ENCODE data around the gene NREP.
"Not testable (repeated sequence)": the region's sequence is repeated elsewhere in the genome, so short reads cannot be mapped to it uniquely, and the experiment has no call there.

The NREP gene

DNA sequence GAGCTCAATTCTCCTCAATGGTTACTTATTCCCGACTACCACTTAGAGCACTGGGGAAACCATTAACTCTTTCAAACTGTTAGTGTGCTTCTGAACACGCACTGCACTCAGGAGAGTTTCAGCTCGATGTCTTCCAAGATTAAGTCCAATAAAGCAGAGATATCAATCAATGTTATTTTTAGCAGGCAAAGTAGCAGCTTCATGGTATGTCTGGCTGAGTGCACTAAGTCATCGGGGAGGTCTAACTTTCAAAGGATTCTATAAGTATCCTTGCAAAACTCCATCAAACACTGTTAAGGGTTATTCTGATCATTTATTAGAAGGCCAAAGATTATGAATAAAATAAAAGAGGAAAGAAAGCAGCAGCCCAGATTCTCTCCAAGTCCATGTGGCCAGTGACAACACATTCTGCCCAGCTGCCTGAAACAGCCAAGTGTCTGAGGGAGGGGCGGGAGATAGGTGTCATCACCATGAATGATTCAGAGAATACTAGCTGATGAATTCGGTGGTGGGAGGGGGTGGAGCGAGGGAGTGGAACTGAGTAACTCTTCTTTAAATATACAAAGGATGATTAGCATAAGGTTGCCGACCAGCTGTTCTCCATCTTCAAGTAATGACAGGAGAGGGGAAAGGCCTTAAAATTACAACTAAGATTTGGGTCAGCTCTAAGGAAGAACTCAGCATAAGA, 21.3 kb downstream of the NREP start:
- DNase-seq: no peak

DNA sequence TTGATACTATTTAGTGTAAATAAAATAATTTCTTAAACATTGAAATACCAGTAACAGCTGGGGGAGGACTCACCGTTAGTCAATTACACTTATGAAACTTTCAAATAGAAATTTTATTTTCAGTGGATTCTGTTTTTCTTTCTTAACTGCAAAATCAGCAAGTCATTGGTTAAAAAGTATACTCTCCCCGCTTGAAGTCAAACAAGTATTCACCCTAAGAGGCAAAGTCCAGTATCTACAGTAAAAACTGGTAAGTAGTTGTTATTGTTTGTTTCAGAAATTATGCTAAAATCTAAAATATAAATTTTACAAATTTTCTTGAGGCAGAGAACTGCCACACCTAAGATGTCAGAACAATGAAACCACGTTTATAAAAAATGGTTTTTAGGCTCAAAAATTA, 22.4 kb downstream of the NREP start:
- DNase-seq: no peak

DNA sequence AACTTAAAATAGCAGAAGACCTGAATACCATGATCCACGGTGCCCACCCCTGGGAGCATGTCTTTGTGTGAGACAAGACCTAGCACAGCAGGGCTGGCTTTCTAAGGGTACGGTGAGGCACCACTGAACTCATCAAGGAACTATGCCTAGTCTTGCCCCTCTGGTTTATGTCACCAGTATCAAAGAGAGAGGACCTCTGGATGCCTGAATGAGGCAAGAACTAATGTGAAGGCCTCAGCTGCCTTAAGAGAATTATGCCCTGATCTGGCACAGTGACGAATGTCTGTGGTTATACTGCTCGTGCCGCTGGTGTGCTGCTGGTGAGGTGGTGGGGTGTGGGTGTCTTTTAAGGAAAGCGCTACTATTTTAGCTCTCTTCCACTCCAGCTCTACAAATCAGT, 23.0 kb downstream of the NREP start:
- DNase-seq: peak; percentile 1

DNA sequence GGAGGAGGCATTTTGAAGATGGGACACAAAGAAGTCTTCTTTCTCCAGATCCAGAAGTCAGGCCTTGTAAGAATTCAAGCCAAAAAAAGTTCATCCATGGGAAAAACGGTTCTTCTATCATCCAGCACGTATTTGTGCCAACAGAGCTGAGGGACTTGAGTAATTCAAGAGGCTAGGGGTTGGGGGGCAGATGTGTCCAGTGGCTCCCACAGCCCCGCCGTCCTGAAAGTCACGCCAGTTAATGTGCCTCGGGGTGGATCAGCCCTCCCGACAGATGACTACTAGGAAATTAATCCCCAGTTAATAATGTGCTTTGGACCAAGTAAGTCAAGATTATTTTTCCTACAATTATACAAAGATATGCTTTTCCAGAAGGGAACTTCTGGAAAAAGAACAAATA, 23.4 kb downstream of the NREP start:
- DNase-seq: no peak

DNA sequence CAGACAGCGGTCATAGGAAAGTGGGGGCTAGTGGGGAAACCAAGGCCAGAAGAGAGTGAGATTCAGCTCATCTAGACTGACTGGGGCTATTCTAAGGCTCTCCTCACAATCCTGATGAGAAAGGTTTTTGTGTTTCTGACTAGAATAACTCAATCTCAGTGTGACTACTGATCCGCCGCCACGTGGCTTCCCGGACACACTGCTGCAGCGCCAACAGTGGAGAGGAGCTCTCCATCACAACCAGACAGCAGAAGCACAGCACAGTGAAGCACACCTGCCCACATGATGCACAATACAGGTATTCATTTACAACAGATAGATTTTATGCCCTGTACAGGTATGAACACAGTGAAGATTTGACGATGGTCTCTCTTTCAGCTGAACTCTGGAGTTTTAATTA, 25.4 kb downstream of the NREP start:
- no peak for DNase-seq

DNA sequence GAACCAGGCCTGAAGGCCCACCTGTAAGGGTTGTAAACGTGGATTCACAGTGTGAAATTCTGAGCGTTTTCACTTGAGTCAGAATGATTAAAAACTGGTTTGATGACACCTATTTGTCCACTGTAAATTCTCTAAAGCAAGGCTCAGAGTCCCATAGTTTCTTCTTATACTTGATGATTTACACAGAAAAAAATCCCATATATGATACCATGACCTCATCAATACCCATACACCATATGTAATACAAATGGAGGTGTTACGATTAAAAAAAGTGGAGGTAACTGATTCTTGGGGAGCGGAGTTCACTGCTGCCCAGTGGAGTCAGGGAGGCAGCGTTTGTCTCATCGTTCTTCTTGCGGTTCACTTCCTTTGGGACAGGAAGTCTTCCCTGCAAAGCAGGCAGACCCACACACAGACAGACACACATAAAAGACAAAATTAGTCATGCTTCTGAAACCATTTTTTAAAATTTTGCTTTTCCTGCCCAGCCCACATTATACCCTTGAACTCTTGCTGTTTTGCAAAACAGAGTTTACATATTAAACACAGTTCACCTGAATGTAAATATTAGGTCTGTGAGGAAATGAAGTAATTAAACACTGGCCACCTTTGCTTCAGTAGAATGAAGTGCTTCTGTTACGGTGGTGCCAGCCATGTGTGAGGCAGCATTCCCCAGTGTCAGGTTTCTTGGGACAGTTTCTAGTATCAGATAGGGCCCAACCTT, 26.2 kb downstream of the NREP start:
- DNase-seq: no peak

DNA sequence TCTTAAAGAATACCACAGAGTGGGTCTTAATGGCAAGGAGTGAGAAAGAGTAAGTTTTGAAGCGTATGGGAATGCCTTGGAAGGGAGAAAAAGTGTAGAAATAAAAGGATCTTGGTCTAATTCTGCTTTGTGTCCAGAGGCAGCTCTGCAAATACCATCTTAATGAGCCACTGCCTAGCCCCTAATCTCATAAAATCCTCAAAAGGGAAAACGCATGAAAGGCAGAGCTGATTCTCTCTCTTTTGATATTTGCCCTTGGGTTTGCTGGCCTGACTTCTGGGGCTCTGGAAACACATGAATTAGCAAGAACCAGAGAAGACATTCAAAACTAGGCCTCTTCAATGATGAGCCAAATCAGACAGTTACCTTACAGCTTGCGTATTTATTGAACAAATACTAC, 28.1 kb downstream of the NREP start:
- no peak for DNase-seq

DNA sequence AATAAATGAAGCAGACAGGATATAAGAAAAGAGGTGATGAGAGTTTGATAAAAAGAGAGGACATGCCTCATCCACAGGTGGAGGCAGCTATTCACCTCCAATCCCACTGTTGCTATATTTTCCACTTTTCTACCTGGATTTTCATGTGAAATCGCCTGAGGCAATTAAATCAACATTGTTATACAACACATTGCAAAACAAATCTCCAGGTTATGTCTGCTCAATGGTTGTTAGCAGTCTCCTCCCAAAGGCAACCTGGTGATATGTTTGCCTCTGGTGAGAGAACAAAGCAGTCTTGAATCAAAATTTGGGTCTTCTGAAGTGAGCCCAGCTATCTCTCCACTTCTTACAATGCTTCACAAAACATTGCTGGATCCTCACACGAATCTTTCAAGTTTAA, 30.0 kb downstream of the NREP start:
- no peak for DNase-seq

DNA sequence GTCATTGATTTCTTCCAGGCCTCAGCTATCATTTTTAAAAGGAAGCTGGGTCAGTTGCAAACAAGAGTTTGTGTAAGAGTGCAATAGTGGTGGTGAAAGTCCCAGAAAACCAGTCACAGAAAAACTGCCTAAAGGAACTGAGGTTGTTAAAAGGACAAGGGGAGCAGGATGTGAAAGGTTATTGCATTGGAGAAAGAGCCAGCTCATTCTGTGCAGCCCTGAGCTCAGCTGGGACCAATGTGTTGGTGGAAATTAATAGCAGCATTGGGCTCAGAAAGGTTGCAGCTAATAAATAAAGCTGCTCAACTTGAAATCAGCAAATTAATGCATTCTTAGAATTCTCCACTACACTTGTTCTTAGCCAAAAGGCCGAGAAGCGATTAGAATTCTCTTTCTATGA, 34.9 kb downstream of the NREP start:
- DNase-seq: no peak

DNA sequence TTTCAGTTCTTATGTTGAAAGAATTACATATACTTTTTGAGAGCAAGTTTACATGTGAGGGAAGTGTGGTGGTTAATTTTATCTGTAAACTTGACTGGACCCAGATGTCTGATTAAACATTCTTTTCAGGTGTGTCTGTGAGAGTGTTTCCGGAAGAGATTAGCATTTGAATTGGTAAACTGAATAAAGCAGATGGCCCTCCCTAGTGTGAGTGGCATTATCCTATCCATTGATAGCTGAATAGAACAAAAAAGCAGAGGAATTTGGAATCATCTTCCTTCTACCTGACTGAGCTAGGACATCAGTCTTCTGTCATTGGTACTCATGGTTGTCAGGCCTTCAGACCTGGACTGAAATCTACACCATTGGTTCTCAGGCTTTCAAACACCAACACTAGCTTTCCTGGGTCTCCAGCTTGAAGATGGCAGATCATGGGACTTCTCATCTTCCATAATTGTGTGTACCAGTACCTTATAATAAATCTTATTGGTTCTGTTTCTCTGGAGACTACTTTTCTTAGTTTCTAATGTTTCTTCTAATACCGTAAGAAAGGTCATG, 36.6 kb downstream of the NREP start:
- DNase-seq: no peak

DNA sequence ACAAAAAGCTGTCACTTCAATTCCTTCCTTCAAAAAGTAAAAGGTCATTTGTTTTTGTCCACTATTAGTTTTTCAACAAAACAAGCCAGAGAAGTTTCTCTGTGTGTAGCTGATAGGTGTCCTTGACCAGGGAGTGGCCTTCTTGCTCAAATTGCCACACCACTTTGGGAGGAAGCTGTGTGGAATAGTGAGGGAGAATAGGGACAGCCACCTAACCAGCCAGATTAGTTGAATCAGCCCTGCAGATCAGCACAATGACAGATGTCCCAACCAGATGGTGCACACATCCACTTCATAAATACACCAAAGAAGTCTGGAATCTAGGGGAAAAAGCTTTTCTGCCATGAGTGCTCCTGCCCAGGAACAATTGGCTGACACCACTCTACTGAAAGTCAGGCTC, 37.2 kb downstream of the NREP start:
- no peak for DNase-seq

DNA sequence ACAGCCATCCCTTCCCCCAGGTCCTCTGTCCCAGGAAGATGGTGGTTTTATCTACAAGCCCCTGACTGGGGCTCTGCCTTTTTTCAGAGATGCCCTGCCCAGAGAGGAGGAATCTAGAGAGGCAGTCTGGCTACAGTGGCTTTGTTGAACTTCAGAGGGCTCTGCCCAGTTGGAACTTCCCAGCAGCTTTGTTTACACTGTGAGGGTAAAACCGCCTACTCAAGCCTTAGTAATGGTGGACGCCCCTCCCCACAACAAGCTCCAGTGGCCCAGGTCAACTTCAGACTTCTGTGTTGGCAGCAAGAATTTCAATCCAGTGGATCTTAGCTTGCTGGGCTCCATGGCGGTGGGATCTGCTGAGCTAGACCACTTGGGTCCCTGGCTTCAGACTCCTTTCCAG, 40.2 kb downstream of the NREP start:
- not testable (repeated sequence) for DNase-seq

DNA sequence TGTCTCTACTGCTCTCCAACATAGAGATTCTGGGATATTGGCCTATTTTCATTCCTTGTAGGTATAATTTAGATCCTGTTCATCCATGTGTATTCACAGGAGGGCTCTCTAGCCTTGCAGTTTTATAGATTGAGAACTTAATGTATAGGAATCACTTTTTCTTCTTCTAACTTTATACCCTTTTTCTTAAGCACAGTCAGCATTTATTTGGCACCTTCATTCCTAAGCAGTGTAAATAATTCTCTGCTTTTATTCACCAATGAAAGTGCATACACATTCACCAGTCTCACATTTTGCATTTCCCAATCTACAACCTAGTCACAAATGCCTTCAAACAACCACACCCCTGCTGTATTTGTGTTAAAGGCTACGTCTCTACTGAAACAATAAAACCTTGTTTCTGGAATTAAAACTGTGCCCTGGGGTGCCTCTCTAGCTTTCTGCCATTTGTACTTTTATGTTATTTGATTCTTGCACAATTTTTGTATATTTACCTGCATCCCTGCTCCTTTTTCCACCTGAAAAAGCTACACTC, 49.3 kb downstream of the NREP start:
- DNase-seq: no peak

DNA sequence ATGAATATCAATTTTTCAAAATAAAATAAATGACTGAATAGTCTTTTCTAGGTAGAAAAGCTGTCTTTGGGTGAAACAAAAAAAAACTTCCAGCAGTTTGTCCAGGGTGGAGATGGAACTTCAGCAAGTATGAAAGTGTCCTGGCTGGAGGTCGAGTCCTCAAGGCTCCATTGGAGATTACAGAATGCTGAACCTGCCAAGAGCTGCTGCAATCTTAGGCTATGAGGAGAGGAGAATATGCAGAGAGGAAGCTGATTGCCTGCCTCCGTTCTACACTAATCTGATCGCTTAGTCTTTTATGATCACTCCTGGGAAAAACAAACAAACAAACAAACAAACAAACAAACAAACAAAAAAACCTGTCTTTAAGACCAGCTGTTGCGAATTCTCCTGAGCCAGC, 50.6 kb downstream of the NREP start:
- DNase-seq: no peak

DNA sequence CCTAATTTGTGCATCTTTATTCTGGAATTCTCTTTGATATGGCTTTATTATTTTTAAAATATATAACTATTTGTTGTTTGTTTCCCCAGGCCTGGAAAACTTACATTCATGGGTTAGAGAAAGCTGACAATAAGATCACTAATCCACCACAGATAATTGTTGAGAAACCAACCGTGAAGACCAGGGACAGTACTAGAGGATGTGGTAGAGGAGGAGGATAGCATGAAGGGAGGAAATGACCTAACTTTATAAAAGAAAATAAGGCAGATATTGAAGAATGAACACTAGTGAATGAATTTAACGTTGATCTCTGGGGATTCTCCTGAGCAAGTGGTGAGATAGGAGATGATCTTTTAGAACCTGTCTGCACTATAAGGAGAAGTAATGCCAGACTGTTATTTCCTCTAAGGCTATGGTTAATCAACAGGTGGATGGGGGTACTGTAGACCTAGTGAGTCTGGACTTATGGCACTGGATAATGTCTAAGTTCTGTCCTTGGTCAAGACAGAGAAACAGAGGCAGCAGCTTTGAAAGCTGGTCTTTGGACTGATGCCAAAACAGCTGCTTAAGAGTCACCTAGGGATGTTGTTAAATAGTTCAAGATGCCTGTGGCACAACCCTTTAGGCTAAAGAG, 52.4 kb downstream of the NREP start:
- DNase-seq: no peak

DNA sequence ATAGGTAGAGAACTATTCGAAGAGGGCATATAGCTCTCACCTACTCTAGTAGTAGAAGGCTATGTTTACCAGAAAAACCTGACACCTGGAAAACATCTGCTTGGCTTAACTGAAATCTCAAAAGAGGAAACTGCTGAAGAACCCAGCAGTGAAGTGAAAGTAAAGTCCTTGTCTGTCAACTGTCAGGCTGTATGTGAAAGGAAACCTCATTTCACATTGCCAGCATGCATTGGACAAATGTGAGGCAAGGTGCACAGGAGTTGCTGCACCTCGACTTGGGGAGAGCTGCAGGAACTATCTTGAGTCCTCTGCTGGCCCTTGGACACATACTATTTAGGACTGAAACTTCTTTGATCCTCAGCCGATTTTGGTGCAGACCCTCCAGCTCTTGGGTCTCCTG, 53.3 kb downstream of the NREP start:
- no peak for DNase-seq

DNA sequence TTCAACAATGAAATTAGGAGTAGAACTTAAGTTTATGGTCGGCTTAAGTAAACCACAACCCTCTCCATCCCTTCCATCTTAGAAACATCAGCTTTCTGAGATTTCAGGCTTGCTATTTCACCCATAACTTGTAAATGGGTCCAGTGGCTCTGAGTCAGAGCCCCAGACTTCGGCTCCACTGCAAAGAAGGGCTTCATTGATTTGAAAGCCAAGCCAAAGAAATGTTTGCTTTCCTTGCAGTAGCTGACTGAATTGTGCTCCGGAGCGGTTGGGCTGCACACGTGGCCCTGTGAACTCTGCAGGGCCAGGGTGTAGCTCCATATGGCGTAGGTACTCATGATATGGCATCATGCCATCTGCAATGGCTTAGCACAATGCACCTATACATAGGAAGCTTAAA, 57.0 kb downstream of the NREP start:
- no peak for DNase-seq

DNA sequence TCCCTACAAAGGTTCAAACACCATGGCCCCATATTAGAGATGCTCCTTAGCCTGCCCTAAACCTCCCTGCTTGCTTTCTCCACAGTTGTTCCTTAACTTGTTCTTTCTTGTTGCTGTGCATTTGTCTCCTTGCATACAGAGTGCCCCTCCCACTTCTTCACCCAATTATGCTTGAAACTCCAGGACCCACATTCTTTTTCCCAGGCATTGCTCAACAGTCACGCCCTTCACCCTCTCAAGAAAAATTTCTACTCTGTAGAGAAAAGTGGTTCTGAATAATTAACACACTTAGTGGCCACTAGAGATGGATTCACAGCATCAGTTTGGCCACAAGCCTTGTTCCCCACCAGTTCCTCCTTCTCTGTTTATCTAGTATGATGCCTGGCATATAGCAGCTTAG, 57.7 kb downstream of the NREP start:
- DNase-seq: no peak

DNA sequence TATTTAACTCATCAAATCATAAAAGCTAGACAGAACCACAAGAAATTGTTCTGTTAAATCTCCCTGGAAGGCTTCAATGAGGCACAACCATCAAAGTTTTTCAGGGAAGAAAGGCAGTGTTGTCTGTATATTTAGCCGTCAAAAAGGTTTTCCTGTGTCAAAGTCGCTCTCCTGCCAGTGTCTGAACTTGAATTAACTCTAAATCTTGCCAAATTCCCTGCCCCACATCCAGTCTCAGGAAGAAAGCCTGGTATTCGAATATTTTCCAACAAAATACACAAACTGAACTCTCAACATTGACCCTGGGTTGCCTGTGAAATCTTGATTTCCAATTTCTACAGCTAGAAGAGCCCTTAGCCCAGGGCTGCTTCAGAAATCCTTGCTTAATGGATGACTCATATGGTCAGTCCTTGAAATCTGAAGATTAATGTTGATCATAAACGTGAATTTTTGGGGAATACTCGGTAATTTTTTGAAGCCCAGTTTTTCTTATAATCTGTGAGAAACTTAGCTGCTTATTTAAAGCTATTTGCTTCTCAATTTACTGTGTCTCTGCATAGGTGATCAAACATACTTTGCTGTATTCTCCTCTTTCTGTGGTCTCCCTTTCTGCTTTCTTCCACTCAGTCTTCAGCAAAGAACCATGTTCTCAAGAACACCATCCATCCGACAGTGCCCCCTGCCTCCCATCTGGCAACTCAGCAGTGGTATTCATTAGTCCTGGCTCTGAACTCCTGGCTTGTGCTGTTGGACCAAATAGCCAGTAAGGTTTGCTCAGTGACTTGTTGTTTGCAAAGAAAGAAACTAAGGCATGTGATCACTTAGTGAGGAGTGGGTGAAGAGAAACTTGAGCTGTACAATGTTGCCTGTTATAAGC, 58.9 kb downstream of the NREP start:
- no peak for DNase-seq

DNA sequence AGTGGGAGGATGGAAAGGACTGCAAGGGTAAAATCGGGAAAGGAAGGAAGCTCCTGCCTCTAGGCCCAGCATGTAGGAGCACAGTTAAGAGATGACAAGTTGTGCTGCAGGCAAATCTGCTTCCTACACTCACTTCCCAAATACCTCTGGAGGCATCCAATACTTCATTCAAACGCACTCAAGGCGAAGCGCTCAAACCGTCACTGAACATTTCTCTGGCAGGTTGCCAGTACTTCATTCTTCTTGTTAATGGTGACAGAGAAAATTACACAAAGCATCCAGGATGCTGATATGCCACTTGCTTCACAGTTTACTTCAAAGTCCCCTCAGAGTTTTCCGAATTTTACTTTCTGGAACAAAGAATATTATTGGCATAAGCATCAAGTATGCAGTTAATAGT, 59.8 kb downstream of the NREP start:
- peak; percentile 59 for DNase-seq

DNA sequence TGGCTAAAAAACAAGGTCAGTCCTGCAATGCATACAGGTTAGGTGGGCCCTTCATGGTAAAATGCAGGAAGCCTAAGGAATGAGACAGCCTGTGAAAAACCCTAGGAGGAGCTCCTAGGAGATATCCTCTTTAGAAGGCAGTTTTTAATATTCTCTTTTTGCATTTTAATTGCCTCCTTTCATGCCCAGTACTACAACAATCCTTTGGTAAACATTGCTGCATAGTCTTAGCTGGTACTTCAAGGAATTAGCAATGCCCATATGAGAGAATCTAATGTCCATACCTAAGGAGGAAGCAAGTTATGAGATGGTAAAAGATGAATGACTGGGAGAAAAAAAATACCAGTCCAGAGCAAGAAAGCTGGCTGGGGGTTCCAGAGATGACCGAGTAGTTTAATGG, 61.0 kb downstream of the NREP start:
- DNase-seq: no peak

DNA sequence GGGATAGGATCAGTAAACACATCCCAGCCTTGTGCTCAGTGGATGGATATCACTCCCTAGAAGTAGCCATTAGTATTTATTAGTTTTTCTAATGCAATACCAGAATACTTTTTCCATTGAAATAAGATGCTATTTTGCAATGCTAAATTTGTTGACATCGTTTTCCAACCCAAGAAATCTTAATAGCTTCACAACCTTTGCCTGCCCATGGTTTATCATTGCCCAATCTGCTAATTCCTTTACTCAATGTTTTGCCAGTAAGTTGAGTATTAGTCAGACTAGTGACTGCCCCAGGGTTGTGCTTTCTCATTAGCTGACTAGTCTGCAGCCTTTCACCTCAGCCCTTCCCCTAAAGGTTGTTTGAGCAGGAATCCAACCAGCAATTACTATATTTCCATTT, 62.9 kb downstream of the NREP start:
- no peak for DNase-seq

DNA sequence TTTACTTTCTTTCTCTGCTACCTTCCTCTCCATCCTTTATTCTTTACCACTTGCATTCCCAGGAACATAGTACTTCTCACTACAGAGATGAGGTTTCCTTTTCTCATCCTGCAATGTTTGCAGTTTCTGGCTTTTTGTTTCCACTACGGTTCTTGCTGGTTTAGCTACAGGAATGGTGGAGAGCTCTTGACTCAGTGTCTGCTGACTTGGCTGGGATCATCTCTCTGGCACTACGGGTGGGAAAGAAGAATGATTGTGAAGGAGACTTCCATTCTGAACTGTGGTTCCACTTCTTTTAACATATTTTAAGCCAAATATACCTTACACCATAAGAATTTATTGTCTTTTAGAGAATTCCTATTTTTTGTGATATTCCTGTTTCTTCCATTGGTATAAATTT, 65.1 kb downstream of the NREP start:
- DNase-seq: no peak

Data from NCI-H2227 treated with DMSO at 0.1 percent for 48 hours (cell line).